Esophagus muscularis mucosa (tissue), 4 donors: ENCODE measurements around the gene TMEM129. TPM values are rescaled to one million over a fixed set of nuclear protein-coding genes. Genes with fewer than 3 reads are reported as not detected.

Experiments used
- DNase-seq: peaks from one replicate; pipeline ENCODE4 v3.0.0-alpha.2; 2017; ENCODE audit errors: extremely low spot score
- H3K27ac ChIP-seq, 4 donors: fragments of 200-600 bp; sonication (generic); replicated peaks in 1 of 4; 1 replicate in 3 of 4; 2 replicates in 1 of 4; pipeline ENCODE4 v1.5.1; 2016 to 2019; ENCODE audit warnings: mild to moderate bottlenecking in 1 of 4
- H3K27me3 ChIP-seq, 4 donors: fragments of 200-600 bp; sonication (generic); one replicate each; pipeline versions ENCODE4 v1.5.1 to v1.6.0; 2016 to 2019
- H3K36me3 ChIP-seq, 4 donors: fragments of 200-600 bp; sonication (generic); one replicate each; pipeline ENCODE4 v1.5.1; 2016 to 2019
- H3K4me1 ChIP-seq, 4 donors: fragments of 200-600 bp; sonication (generic); one replicate each; pipeline ENCODE4 v1.5.1; 2016 to 2019
- H3K4me3 ChIP-seq, 4 donors: fragments of 200-600 bp; sonication (generic); 1 replicate in 2 of 4; 2 replicates in 2 of 4; pipeline ENCODE4 v1.5.1; 2016 to 2019; ENCODE audit warnings: mild to moderate bottlenecking in 4 of 4, moderate library complexity in 1 of 4
- H3K9me3 ChIP-seq, 4 donors: fragments of 200-600 bp; sonication (generic); 1 replicate in 3 of 4; 2 replicates in 1 of 4; pipeline ENCODE4 v1.5.1; 2016 to 2019
- CTCF ChIP-seq, 3 experiments: fragments of 200-600 bp in 2 of 3; fragments of 450-650 bp in 1 of 3; sonication (generic) in 2 of 3; IDR thresholded peaks; one replicate each; pipeline ENCODE4 v1.5.1; 2017 to 2019; ENCODE audit warnings: antibody characterized with exemption in 3 of 3, mild to moderate bottlenecking in 2 of 3, moderate library complexity in 1 of 3
- EP300 ChIP-seq: sonication (generic); formaldehyde crosslinking; IDR thresholded peaks from one replicate; pipeline ENCODE4 v1.6.1; 2017; ENCODE audit warnings: antibody characterized with exemption
- POLR2A ChIP-seq: fragments of 450-650 bp; IDR thresholded peaks from one replicate; pipeline ENCODE4 v1.6.1; 2017; ENCODE audit warnings: antibody characterized with exemption, moderate library complexity, mild to moderate bottlenecking, low read depth
- POLR2AphosphoS5 ChIP-seq, 2 donors: sonication (generic); formaldehyde crosslinking; IDR thresholded peaks; one replicate each; pipeline ENCODE4 v1.6.1; 2017; ENCODE audit warnings: antibody characterized with exemption in 2 of 2
- WGBS: methylation state at CpG from one replicate; pipeline ENCODE4 v1.1.5; 2018; 5-methylcytosine and 5-hydroxymethylcytosine counted together
- intact Hi-C: fragments of 100-400 bp; cut with DNase I; formaldehyde crosslinking; loops from one replicate; pipeline ENCODE4 v1.15.1; 2023
- total RNA-seq, 4 donors: library from RNA; depleted of rRNA; stranded (reverse); fragments of >200 nt; gene quantifications; one replicate each; pipeline versions ENCODE4 v1.1.0 to v1.2.1, GENCODE V29; 2016

Gene TMEM129
- total RNA-seq, 4 donors from 2014 or later: 59.3 to 101 (median 72.6) TPM

- intact Hi-C loops: no loop called here
- Histone ChIP-seq H3K36me3 (no peaks in the 10 kb centered on the region), H3K4me1 (peaks cover 12 to 30% (median 25%) of the 10 kb centered on the region in 4 donors), H3K27ac (no peak overlapping the region), H3K4me3 (no peak overlapping the region), H3K27me3 (peaks cover 0 to 51% (median 8%) of the 10 kb centered on the region in 4 donors), H3K9me3 (no peaks in the 10 kb centered on the region)
- TF ChIP-seq POLR2AphosphoS5 (IDR thresholded peaks at IDR 0.05): no peak
- no peak for TF ChIP-seq CTCF (IDR thresholded peaks at IDR 0.05)
- TF ChIP-seq POLR2A: no peak
- no peak for TF ChIP-seq EP300
- 88% methylated on average over 13 of the region's 20 CpGs for WGBS
- DNase-seq: no peak
Measured at GRCh38 chr4:1762264-1763010, 41.3 kb upstream of the TMEM129 start.

GRCh38 chr4:1761130-1761689 is 40.1 kb upstream of the TMEM129 start:
- H3K27ac ChIP-seq: no peak overlapping the region
- peaks cover 7 to 20% (median 16%) of the 10 kb centered on the region in 4 donors for H3K4me1 ChIP-seq
- intact Hi-C loops: no loop called here

GRCh38 chr4:1760521-1761071 is 39.5 kb upstream of the TMEM129 start:
- H3K4me1 ChIP-seq: peaks cover 7 to 20% (median 16%) of the 10 kb centered on the region in 4 donors
- no peak for DNase-seq
- H3K4me3 ChIP-seq: no peak overlapping the region
- whole genome bisulfite sequencing: 56% methylated on average over 17 of the region's 25 CpGs
- no peak overlapping the region for H3K27ac ChIP-seq
- H3K9me3 ChIP-seq: no peaks in the 10 kb centered on the region
- intact Hi-C loops: no loop called here
- H3K36me3 ChIP-seq: no peaks in the 10 kb centered on the region
- no peak for TF ChIP-seq POLR2A
- TF ChIP-seq POLR2AphosphoS5 (IDR thresholded peaks at IDR 0.05): no peak
- TF ChIP-seq CTCF (IDR thresholded peaks at IDR 0.05): no peak
- TF ChIP-seq EP300: no peak
- peaks cover 0 to 33% (median 0%) of the 10 kb centered on the region in 4 donors for H3K27me3 ChIP-seq

More at GRCh38 chr4:1761130-1761689, 40.1 kb upstream of the TMEM129 start:
- peaks cover 0 to 39% (median 0%) of the 10 kb centered on the region in 4 donors for H3K27me3 ChIP-seq
- no peak overlapping the region for H3K4me3 ChIP-seq
- TF ChIP-seq POLR2AphosphoS5 (IDR thresholded peaks at IDR 0.05) (no peak), CTCF (IDR thresholded peaks at IDR 0.05) (no peak), POLR2A (no peak), EP300 (no peak)
- H3K9me3 ChIP-seq: no peaks in the 10 kb centered on the region
- DNase-seq: no peak
- WGBS: 77% methylated on average over 23 of the region's 32 CpGs
- no peaks in the 10 kb centered on the region for H3K36me3 ChIP-seq

- no peaks in the 10 kb centered on the region for H3K9me3 ChIP-seq
- intact Hi-C loops: no loop called here
- 69% methylated on average over 9 of the region's 13 CpGs for WGBS
- no peak for DNase-seq
- H3K4me3 ChIP-seq: no peak overlapping the region
- TF ChIP-seq POLR2AphosphoS5 (IDR thresholded peaks at IDR 0.05) (no peak), POLR2A (no peak), EP300 (no peak), CTCF (IDR thresholded peaks at IDR 0.05) (no peak)
- H3K27me3 ChIP-seq: peaks cover 0 to 25% (median 0%) of the 10 kb centered on the region in 4 donors
- no peaks in the 10 kb centered on the region for H3K36me3 ChIP-seq
- H3K4me1 ChIP-seq: peaks cover 7 to 20% (median 16%) of the 10 kb centered on the region in 4 donors
- H3K27ac ChIP-seq: no peak overlapping the region
Measured at GRCh38 chr4:1759818-1760223, 38.7 kb upstream of the TMEM129 start.
